ENCODE data around the gene OR11L1. TPM values are rescaled to one million over a fixed set of nuclear protein-coding genes. Genes with fewer than 3 reads are reported as not detected.

OR11L1 gene
- total RNA-seq, 2 donors from 2014 or later, result not detected

- H3K9me3 ChIP-seq, result no peaks in the 10 kb centered on the region
- intact Hi-C loops (cut with DNase I), result no loop called here
- no peaks in the 10 kb centered on the region for H3K36me3 ChIP-seq
- no peak overlapping the region for H3K9ac ChIP-seq (ENCODE audit: low read depth in 2 of 2, low read length in 2 of 2)
- TF ChIP-seq CTCF (IDR thresholded peaks at IDR 0.05), result no peak
- H3K27me3 ChIP-seq, result no peaks in the 10 kb centered on the region
- H3K27ac ChIP-seq, result no peak overlapping the region
- no peak overlapping the region for H3K4me3 ChIP-seq
- no peaks in the 10 kb centered on the region for H3K4me1 ChIP-seq
- no peak for DNase-seq
Measured at GRCh38 chr1:247849616-247850015, 7.9 kb upstream of the OR11L1 start.

GRCh38 chr1:247848346-247848745 is 6.7 kb upstream of the OR11L1 start:
- no peak overlapping the region for H3K27ac ChIP-seq
- H3K4me1 ChIP-seq, result no peaks in the 10 kb centered on the region
- intact Hi-C loops (cut with DNase I), result no loop called here
- H3K27me3 ChIP-seq, result no peaks in the 10 kb centered on the region
- no peak overlapping the region for H3K9ac ChIP-seq (ENCODE audit: low read depth in 2 of 2, low read length in 2 of 2)
- TF ChIP-seq CTCF (IDR thresholded peaks at IDR 0.05), result no peak
- H3K4me3 ChIP-seq, result no peak overlapping the region
- no peak for DNase-seq
- no peaks in the 10 kb centered on the region for H3K36me3 ChIP-seq
- H3K9me3 ChIP-seq, result no peaks in the 10 kb centered on the region

- no peaks in the 10 kb centered on the region for H3K27me3 ChIP-seq
- no peaks in the 10 kb centered on the region for H3K4me1 ChIP-seq
- no peak for TF ChIP-seq CTCF (IDR thresholded peaks at IDR 0.05)
- H3K36me3 ChIP-seq, result no peaks in the 10 kb centered on the region
- no peak overlapping the region for H3K4me3 ChIP-seq
- no peak for DNase-seq
- no peak overlapping the region for H3K27ac ChIP-seq
- H3K9ac ChIP-seq (ENCODE audit: low read depth in 2 of 2, low read length in 2 of 2), result no peak overlapping the region
- H3K9me3 ChIP-seq, result no peaks in the 10 kb centered on the region
- intact Hi-C loops (cut with DNase I), result no loop called here
Measured at GRCh38 chr1:247845693-247846017, 4.0 kb upstream of the OR11L1 start.

- intact Hi-C loops (cut with DNase I), result no loop called here
- Histone ChIP-seq H3K9ac (ENCODE audit: low read depth in 2 of 2, low read length in 2 of 2) (no peak overlapping the region), H3K27me3 (no peaks in the 10 kb centered on the region), H3K36me3 (no peaks in the 10 kb centered on the region), H3K27ac (no peak overlapping the region), H3K4me3 (no peak overlapping the region), H3K9me3 (no peaks in the 10 kb centered on the region), H3K4me1 (no peaks in the 10 kb centered on the region)
- DNase-seq, result no peak
- TF ChIP-seq CTCF (IDR thresholded peaks at IDR 0.05), result no peak
Measured at GRCh38 chr1:247845011-247845692, 3.5 kb upstream of the OR11L1 start.

GRCh38 chr1:247843411-247843810 is 1.7 kb upstream of the OR11L1 start:
- Histone ChIP-seq H3K9me3 (no peaks in the 10 kb centered on the region), H3K9ac (ENCODE audit: low read depth in 2 of 2, low read length in 2 of 2) (no peak overlapping the region), H3K36me3 (no peaks in the 10 kb centered on the region), H3K4me3 (no peak overlapping the region), H3K4me1 (no peaks in the 10 kb centered on the region), H3K27me3 (no peaks in the 10 kb centered on the region), H3K27ac (no peak overlapping the region)
- TF ChIP-seq CTCF (IDR thresholded peaks at IDR 0.05), result no peak
- intact Hi-C loops (cut with DNase I), result no loop called here
- DNase-seq, result no peak
